A673 (cell line): ENCODE measurements around the gene COX7B. TPM values are rescaled to one million over a fixed set of nuclear protein-coding genes. Genes with fewer than 3 reads are reported as not detected.
"Not testable (repeated sequence)": the region's sequence is repeated elsewhere in the genome, so short reads cannot be mapped to it uniquely, and the experiment has no call there.

Experiments
- BruUV-seq: library from RNA; stranded (reverse); fragments of 400-500 nt; replicated peaks from 2 replicates; lab custom pipeline; 2021; lab: Mats Ljungman, UMichigan
- CTCF ChIA-PET: fragments of 300-600 bp; sonication (Branson Sonifier 250); formaldehyde crosslinking; loops from one replicate; lab custom pipeline; 2022; ENCODE audit warnings: antibody characterized with exemption; lab: Charles Lee
- POLR2A ChIA-PET: fragments of 300-600 bp; sonication (Branson Sonifier 250); formaldehyde crosslinking; loops from one replicate; lab custom pipeline; 2022; ENCODE audit warnings: antibody characterized with exemption; ENCODE audit not compliant: low non-redundant PET; lab: Charles Lee
- DNase-seq: peaks from one replicate; pipeline ENCODE4 v3.0.0-alpha.2; 2015; ENCODE audit warnings: low spot score
- H3K27ac ChIP-seq: fragments of 200-600 bp; sonication (generic); 2 replicates; pipeline ENCODE4 v1.5.1; 2016; ENCODE audit warnings: mixed run types, low read depth, mild to moderate bottlenecking, mixed read lengths, antibody characterized with exemption, low read length; ENCODE audit not compliant: poor library complexity, severe bottlenecking
- H3K27me3 ChIP-seq: fragments of 200-600 bp; sonication (generic); replicated peaks from 2 replicates; pipeline ENCODE4 v1.6.1; 2017; ENCODE audit warnings: mixed run types, low read depth, mild to moderate bottlenecking, mixed read lengths, antibody characterized with exemption, low read length; ENCODE audit not compliant: insufficient read depth, poor library complexity
- H3K36me3 ChIP-seq: fragments of 200-600 bp; sonication (generic); 2 replicates; pipeline ENCODE4 v1.6.1; 2016; ENCODE audit warnings: mixed run types, mild to moderate bottlenecking, mixed read lengths, antibody characterized with exemption, low read length; ENCODE audit not compliant: insufficient read depth, poor library complexity, severe bottlenecking
- H3K4me1 ChIP-seq: fragments of 200-600 bp; sonication (generic); 2 replicates; pipeline ENCODE4 v1.6.1; 2017; ENCODE audit warnings: mixed run types, mild to moderate bottlenecking, mixed read lengths, antibody characterized with exemption, low read length; ENCODE audit not compliant: insufficient read depth, poor library complexity, severe bottlenecking
- H3K4me3 ChIP-seq: fragments of 200-600 bp; sonication (generic); 2 replicates; pipeline ENCODE4 v1.5.1; 2016; ENCODE audit warnings: low read depth, mixed run types, mild to moderate bottlenecking, mixed read lengths, low read length; ENCODE audit not compliant: poor library complexity, severe bottlenecking
- H3K9me3 ChIP-seq: fragments of 200-600 bp; sonication (generic); 2 replicates; pipeline ENCODE4 v1.6.1; 2016; ENCODE audit warnings: mixed run types, low read depth, mild to moderate bottlenecking, mixed read lengths, antibody characterized with exemption, low read length; ENCODE audit not compliant: poor library complexity, severe bottlenecking
- EZH2 ChIP-seq: fragments of 200-600 bp; sonication (generic); IDR thresholded peaks from 2 replicates; pipeline ENCODE4 v1.6.1; 2017; ENCODE audit warnings: borderline replicate concordance, low read depth, mild to moderate bottlenecking, mixed read lengths, antibody characterized with exemption, low read length; ENCODE audit not compliant: poor library complexity, severe bottlenecking
- intact Hi-C: fragments of 100-400 bp; cut with micrococcal nuclease; formaldehyde crosslinking; loops from one replicate; pipeline ENCODE4 v1.10.0; 2022; ENCODE audit not compliant: unreplicated experiment
- total RNA-seq: library from RNA; stranded (reverse); gene quantifications from 2 replicates; pipeline ENCODE4 v1.2.3, GENCODE V29; 2021
- TF ChIP-seq, protein P1 (sequence below): fragments of 300-800, 200-600 bp; sonication (generic); conservative IDR thresholded peaks from 2 replicates; pipeline ENCODE4 v1.5.1; 2017; ENCODE audit warnings: low read depth, mild to moderate bottlenecking, antibody characterized with exemption, low read length, moderate library complexity, mixed read lengths

The COX7B gene
- total RNA-seq, 1 experiment from 2014 or later: 432 TPM

DNA sequence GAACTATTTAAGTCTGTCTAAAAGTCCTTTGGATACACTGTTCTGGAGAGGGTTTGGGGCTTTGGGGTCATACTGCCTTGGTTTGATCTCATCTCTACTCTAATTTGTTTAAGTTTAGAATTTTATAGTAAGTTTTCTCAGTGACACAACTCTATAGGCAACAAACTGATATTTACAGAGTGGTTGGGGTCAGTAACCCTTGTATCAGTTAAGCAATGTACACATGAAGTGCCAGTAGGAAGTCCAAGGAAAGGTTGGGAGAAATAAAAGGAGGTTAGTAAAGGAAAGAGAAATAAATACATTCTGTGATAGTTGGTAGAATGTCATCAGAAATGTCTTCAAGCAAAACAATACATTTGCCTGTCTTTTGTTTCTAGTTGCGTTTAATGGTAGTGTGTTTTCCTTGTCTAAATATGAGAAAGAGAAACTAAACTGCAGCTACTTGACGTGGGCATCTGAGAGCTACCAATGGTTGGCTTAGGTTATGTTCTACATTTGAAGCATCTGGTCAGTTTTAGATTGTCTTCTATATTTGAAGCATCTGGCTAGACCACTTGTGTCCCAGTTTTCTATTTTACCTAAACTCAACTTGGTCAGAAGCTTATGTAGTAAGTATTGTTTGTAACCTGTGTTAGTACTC lies 18.1 kb downstream of the COX7B start:
- no TSS peak for BruUV-seq
- intact Hi-C loops: no loop called here
- CTCF ChIA-PET: no interaction called here
- TF ChIP-seq, protein P1, sequence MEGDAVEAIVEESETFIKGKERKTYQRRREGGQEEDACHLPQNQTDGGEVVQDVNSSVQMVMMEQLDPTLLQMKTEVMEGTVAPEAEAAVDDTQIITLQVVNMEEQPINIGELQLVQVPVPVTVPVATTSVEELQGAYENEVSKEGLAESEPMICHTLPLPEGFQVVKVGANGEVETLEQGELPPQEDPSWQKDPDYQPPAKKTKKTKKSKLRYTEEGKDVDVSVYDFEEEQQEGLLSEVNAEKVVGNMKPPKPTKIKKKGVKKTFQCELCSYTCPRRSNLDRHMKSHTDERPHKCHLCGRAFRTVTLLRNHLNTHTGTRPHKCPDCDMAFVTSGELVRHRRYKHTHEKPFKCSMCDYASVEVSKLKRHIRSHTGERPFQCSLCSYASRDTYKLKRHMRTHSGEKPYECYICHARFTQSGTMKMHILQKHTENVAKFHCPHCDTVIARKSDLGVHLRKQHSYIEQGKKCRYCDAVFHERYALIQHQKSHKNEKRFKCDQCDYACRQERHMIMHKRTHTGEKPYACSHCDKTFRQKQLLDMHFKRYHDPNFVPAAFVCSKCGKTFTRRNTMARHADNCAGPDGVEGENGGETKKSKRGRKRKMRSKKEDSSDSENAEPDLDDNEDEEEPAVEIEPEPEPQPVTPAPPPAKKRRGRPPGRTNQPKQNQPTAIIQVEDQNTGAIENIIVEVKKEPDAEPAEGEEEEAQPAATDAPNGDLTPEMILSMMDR: no peak
- TF ChIP-seq EZH2: no peak
- H3K36me3 ChIP-seq: no peaks in the 10 kb centered on the region
- no peak overlapping the region for H3K27ac ChIP-seq
- DNase-seq: no peak
- H3K4me3 ChIP-seq: no peak overlapping the region
- H3K27me3 ChIP-seq: no peaks in the 10 kb centered on the region
- no peaks in the 10 kb centered on the region for H3K4me1 ChIP-seq
- POLR2A ChIA-PET: no interaction called here
- no peaks in the 10 kb centered on the region for H3K9me3 ChIP-seq

DNA sequence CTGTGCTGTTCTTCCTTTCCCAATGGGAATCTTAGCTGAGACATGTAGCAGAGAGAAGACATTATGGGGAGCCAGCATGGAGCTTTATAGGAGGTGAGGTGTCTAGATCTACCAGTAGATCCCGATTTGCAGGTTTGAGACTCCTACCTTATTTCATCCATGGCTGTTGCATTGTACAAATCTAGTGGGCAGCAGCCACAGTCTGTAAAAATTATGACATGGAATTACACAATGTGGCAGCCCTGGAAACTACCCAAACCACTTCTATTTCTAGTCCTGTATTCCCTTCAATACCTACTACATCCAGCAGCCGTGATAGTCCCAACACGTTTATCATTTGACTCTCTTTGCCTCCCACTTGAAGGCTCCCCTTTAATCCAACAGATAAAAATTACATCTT lies 19.3 kb downstream of the COX7B start:
- Histone ChIP-seq H3K9me3 (no peaks in the 10 kb centered on the region), H3K4me1 (no peaks in the 10 kb centered on the region), H3K4me3 (no peak overlapping the region), H3K27me3 (no peaks in the 10 kb centered on the region), H3K27ac (no peak overlapping the region), H3K36me3 (no peaks in the 10 kb centered on the region)
- no TSS peak for BruUV-seq
- intact Hi-C loops: no loop called here
- DNase-seq: no peak
- CTCF ChIA-PET: no interaction called here
- POLR2A ChIA-PET: no interaction called here
- TF ChIP-seq EZH2: no peak

DNA sequence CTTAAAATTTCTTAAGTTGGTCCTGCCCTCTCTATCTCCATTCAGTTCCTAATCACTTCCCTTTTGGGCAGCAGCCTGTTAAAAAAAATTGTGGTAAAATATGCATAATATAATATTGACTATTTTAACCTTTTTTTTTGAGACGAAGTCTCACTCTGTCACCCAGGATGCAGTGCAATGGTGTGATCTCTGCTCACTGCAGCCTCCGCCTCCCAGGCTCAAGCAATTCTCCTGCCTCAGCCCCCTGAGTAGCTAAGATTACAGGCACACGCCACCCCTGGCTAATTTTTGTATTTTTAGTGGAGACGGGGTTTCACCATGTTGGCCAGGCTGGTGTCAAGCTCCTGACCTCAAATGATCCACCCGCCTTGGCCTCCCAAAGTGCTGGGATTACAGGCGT lies 20.1 kb downstream of the COX7B start:
- BruUV-seq, DNase-seq: not testable (repeated sequence)

DNA sequence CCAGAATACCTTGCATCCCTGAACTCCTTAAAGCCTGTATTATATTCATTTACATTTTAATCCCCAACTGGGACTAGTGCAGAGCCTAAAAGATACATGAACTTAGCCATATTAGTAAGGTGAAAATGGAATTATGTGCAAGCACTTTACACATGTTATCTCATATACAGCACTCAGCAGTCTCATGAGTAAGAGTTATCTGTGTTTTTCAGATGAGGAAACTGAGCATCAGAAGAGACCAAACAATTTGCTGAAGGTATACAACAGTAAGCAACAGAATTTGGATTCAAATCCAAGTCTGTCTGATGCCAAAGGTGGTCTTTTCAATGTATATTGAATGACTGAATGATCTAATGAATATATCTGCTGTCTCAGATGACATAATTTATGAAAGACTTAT lies 23.5 kb downstream of the COX7B start:
- intact Hi-C loops: no loop called here
- Histone ChIP-seq H3K27ac (no peak overlapping the region), H3K36me3 (no peaks in the 10 kb centered on the region), H3K4me1 (no peaks in the 10 kb centered on the region), H3K27me3 (no peaks in the 10 kb centered on the region), H3K9me3 (no peaks in the 10 kb centered on the region), H3K4me3 (no peak overlapping the region)
- POLR2A ChIA-PET: no interaction called here
- BruUV-seq: no TSS peak
- TF ChIP-seq, protein P1: no peak
- no peak for TF ChIP-seq EZH2
- CTCF ChIA-PET: no interaction called here
- no peak for DNase-seq

More for the DNA sequence above, 20.1 kb downstream of the COX7B start:
- H3K27ac ChIP-seq, H3K4me1 ChIP-seq, intact Hi-C loops, H3K9me3 ChIP-seq, CTCF ChIA-PET, H3K4me3 ChIP-seq, POLR2A ChIA-PET, H3K36me3 ChIP-seq, H3K27me3 ChIP-seq: not testable (repeated sequence)
